Measurements from ENCODE around the gene TRABD2B. TPM values are rescaled to one million over a fixed set of nuclear protein-coding genes. Genes with fewer than 3 reads are reported as not detected.

TRABD2B gene
- total and polyA plus RNA-seq, 2 donors (not counting 3 experiments of a cell fraction or from before 2014, with no cell fraction given) = not detected

DNA sequence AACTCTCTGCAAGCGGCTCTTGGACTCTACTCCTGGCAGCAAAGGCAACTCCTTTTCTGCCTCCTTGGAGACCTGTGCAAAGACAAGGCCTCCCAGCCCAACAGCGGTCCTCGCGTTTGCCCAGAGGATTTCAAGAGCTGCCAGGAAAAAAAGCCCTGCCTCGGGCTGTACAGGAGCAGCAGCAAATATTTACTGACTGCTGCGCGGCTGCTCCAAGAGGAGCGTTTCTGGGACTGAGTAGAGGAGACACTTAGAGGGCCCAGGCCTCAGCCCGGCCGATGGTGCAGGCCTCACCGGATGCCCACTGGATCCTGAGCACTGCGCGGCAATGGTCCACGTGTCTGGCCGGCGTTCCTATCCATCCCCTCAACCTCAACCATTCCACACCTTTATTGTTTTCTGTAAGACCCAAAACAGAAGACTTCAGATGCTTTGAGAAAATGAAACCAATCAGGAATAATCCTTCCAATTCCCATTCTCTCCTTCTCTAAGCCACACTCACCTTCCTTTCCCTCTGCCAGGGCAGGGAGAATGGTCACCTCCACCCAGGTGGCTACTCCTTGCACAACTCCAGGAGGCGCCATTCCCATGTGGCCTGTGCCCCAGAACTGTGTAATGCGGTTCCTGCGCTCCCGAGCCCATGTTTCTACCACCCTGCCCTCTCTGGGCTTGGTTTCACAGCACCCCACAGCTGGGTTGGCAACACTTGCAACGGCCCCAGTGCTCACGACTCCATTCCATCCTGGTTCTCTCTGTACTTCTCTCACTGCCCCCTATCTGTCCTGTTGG, 215.8 kb downstream of the TRABD2B start:
- DNase-seq (ENCODE audit: low read depth, low spot score) (no peak), FAIRE-seq (no peak)
- Histone ChIP-seq H3K9ac (replicated peaks; ENCODE audit: extremely low read depth, insufficient read depth, low read length) (no peak overlapping the region), H3K9me3 (replicated peaks; ENCODE audit: control insufficient read depth, insufficient read depth, low read length) (no peaks in the 10 kb centered on the region), H3K36me3 (ENCODE audit: control insufficient read depth in 2 of 2, extremely low read depth in 1 of 2, insufficient read depth in 2 of 2, low read length in 2 of 2) (no peaks in the 10 kb centered on the region), H3K4me3 (replicated peaks in 1 of 3; ENCODE audit: insufficient read depth in 1 of 3, low read depth in 1 of 3, low read length in 3 of 3) (no peak overlapping the region), H3K79me2 (ENCODE audit: control insufficient read depth, insufficient read depth, low read length) (no peaks in the 10 kb centered on the region), H3K4me2 (ENCODE audit: insufficient read depth, low read length) (no peak overlapping the region), H2AFZ (ENCODE audit: low read depth, low read length) (no peak overlapping the region), H3K27ac (ENCODE audit: insufficient read depth, low read depth, low read length) (no peak overlapping the region), H3K9me1 (replicated peaks; ENCODE audit: control insufficient read depth, extremely low read depth, insufficient read depth, low read length) (no peaks in the 10 kb centered on the region), H4K20me1 (replicated peaks; ENCODE audit: control insufficient read depth, extremely low read depth, insufficient read depth, low read length) (no peaks in the 10 kb centered on the region), H3K4me1 (ENCODE audit: control insufficient read depth, extremely low read depth, insufficient read depth, low read length) (no peaks in the 10 kb centered on the region), H3K27me3 (ENCODE audit: control insufficient read depth in 2 of 2, insufficient read depth in 2 of 2, low read length in 2 of 2) (peaks cover 0 to 2% of the 10 kb centered on the region in 2 experiments)
- POLR2A ChIA-PET = no interaction called here
- CTCF ChIA-PET = no interaction called here
- BruUV-seq (replicated peaks) = no TSS peak
- dilution Hi-C loops (cut with MboI; ENCODE audit: extremely low pct_ligation_motif_present, low sequenced_read_pairs) (no loop called here), intact Hi-C loops (cut with micrococcal nuclease) (no loop called here)
- TF ChIP-seq FOS (IDR thresholded peaks at IDR 0.05; ENCODE audit: borderline replicate concordance, insufficient read depth, low read length) = no peak
- TF ChIP-seq, protein P1, sequence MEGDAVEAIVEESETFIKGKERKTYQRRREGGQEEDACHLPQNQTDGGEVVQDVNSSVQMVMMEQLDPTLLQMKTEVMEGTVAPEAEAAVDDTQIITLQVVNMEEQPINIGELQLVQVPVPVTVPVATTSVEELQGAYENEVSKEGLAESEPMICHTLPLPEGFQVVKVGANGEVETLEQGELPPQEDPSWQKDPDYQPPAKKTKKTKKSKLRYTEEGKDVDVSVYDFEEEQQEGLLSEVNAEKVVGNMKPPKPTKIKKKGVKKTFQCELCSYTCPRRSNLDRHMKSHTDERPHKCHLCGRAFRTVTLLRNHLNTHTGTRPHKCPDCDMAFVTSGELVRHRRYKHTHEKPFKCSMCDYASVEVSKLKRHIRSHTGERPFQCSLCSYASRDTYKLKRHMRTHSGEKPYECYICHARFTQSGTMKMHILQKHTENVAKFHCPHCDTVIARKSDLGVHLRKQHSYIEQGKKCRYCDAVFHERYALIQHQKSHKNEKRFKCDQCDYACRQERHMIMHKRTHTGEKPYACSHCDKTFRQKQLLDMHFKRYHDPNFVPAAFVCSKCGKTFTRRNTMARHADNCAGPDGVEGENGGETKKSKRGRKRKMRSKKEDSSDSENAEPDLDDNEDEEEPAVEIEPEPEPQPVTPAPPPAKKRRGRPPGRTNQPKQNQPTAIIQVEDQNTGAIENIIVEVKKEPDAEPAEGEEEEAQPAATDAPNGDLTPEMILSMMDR (IDR thresholded peaks at IDR 0.05; ENCODE audit: extremely low read depth in 1 of 2, insufficient read depth in 1 of 2, low read depth in 1 of 2, low read length in 2 of 2) = no peak
- TF ChIP-seq GATA2 (IDR thresholded peaks at IDR 0.05; ENCODE audit: insufficient read depth, insufficient read length, low read depth, low read length) = no peak
- no peak for TF ChIP-seq POLR2AphosphoS5 (IDR thresholded peaks at IDR 0.05; ENCODE audit: insufficient read depth, low read depth, low read length)
- TF ChIP-seq JUN (IDR thresholded peaks at IDR 0.05; ENCODE audit: borderline replicate concordance, insufficient read depth, insufficient read length, low read depth) = no peak
- TF ChIP-seq EZH2 (IDR thresholded peaks at IDR 0.05; ENCODE audit: borderline replicate concordance, low read depth, low read length, severe bottlenecking) = no peak
- no peak for TF ChIP-seq POLR2A (IDR thresholded peaks at IDR 0.05; ENCODE audit: low read depth, low read length)
- TF ChIP-seq MYC (IDR thresholded peaks at IDR 0.05; ENCODE audit: low read depth, low read length) = no peak
- TF ChIP-seq, protein P2, sequence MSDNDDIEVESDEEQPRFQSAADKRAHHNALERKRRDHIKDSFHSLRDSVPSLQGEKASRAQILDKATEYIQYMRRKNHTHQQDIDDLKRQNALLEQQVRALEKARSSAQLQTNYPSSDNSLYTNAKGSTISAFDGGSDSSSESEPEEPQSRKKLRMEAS (IDR thresholded peaks at IDR 0.05; ENCODE audit: insufficient read depth, insufficient read length) = no peak
